Measurements from ENCODE around the gene PEX11G.

DNA sequence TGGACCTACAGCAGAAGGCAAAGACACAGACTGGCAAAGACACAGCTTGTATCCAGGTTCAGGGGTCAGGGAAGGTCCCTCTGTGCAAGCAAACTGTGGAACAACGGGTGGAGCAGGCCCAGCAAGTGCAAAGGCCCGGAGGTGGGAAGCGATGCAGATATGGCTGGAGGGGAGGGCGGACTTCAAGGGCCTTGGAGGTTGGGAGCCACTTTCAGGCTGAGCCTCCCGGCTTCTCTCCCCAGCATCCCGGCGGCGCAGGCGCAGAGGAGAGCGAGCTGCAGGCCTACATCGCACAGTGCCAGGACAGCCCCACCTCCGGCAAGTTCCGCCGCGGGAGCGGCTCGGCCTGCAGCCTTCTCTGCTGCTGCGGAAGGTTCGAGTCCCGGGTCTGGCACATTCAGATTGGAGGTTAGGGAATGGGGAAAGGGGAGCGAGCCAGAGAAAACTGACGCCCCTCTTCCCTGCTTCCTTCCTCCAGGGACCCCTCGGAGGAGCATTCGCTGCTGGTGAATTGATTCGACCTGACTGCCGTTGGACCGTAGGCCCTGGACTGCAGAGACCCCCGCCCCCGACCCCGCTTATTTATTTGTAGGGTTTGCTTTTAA is 44.5 kb upstream of the PEX11G start:
- TF ChIP-seq POLR2AphosphoS5 (IDR thresholded peaks at IDR 0.05) = no peak
- TF ChIP-seq POLR2A (IDR thresholded peaks at IDR 0.05) = no peak
- TF ChIP-seq, protein P1, sequence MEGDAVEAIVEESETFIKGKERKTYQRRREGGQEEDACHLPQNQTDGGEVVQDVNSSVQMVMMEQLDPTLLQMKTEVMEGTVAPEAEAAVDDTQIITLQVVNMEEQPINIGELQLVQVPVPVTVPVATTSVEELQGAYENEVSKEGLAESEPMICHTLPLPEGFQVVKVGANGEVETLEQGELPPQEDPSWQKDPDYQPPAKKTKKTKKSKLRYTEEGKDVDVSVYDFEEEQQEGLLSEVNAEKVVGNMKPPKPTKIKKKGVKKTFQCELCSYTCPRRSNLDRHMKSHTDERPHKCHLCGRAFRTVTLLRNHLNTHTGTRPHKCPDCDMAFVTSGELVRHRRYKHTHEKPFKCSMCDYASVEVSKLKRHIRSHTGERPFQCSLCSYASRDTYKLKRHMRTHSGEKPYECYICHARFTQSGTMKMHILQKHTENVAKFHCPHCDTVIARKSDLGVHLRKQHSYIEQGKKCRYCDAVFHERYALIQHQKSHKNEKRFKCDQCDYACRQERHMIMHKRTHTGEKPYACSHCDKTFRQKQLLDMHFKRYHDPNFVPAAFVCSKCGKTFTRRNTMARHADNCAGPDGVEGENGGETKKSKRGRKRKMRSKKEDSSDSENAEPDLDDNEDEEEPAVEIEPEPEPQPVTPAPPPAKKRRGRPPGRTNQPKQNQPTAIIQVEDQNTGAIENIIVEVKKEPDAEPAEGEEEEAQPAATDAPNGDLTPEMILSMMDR (IDR thresholded peaks at IDR 0.05) = no peak
- TF ChIP-seq EP300 (IDR thresholded peaks at IDR 0.05) = no peak

Measured in gastroesophageal sphincter (tissue), 3 donors.